HepG2 (cell line): Measurements from ENCODE around the gene ACP1. TPM values are rescaled to one million over a fixed set of nuclear protein-coding genes. Genes with fewer than 3 reads are reported as not detected.
A peak's percentile ranks its signal among the peaks of the same experiment; 100 is the strongest.

Experiments
- FLYWCH1 ChIP-seq: sonication (generic); formaldehyde crosslinking; IDR thresholded peaks from 2 replicates; pipeline ENCODE4 v1.8.1; 2023; ENCODE audit warnings: mild to moderate bottlenecking, missing genetic modification reagents
- FOXM1 ChIP-seq: sonication (generic); formaldehyde crosslinking; IDR thresholded peaks from 2 replicates; pipeline ENCODE4 v1.5.0; 2020; ENCODE audit warnings: missing genetic modification reagents
- HNRNPLL ChIP-seq: fragments of 200-400 bp; formaldehyde crosslinking; IDR thresholded peaks from 2 replicates; pipeline ENCODE4 v1.6.1; 2017; ENCODE audit warnings: mild to moderate bottlenecking, low read depth, low read length; ENCODE audit not compliant: poor library complexity, severe bottlenecking
- ISX ChIP-seq: sonication (generic); formaldehyde crosslinking; conservative IDR thresholded peaks from 2 replicates; pipeline ENCODE4 v1.5.0; 2020; ENCODE audit warnings: missing genetic modification reagents
- KDM3A ChIP-seq: IDR thresholded peaks from 2 replicates; pipeline ENCODE4 v1.6.1; 2018; ENCODE audit warnings: low read depth, missing compliant biosample characterization
- MATR3 ChIP-seq: sonication (generic); formaldehyde crosslinking; IDR thresholded peaks from 2 replicates; pipeline ENCODE4 v1.4.0; 2020; ENCODE audit warnings: missing genetic modification reagents
- MED1 ChIP-seq: sonication (generic); formaldehyde crosslinking; IDR thresholded peaks from 2 replicates; pipeline ENCODE4 v1.4.0; 2020; ENCODE audit warnings: missing genetic modification reagents
- MXI1 ChIP-seq: IDR thresholded peaks from 3 replicates; pipeline ENCODE4 v1.6.1; 2012; ENCODE audit warnings: low read depth, low read length, inconsistent platforms, borderline replicate concordance
- PAXIP1 ChIP-seq: sonication (generic); formaldehyde crosslinking; conservative IDR thresholded peaks from 2 replicates; pipeline ENCODE4 v1.4.0; 2020; ENCODE audit warnings: mild to moderate bottlenecking, missing genetic modification reagents, moderate library complexity
- ZNF10 ChIP-seq: sonication (generic); formaldehyde crosslinking; IDR thresholded peaks from 2 replicates; pipeline ENCODE4 v1.4.0; 2020; ENCODE audit warnings: mild to moderate bottlenecking, low read depth, missing genetic modification reagents, borderline replicate concordance
- ZNF263 ChIP-seq: sonication (generic); formaldehyde crosslinking; IDR thresholded peaks from 2 replicates; pipeline ENCODE4 v1.4.0; 2020; ENCODE audit warnings: missing genetic modification reagents
- ZNF281 ChIP-seq: sonication (generic); formaldehyde crosslinking; IDR thresholded peaks from 2 replicates; pipeline ENCODE4 v1.4.0; 2020; ENCODE audit warnings: missing genetic modification reagents, borderline replicate concordance
- ZNF343 ChIP-seq: sonication (generic); formaldehyde crosslinking; IDR thresholded peaks from 2 replicates; pipeline ENCODE4 v1.4.0; 2020; ENCODE audit warnings: mild to moderate bottlenecking, missing genetic modification reagents
- ZNF558 ChIP-seq: sonication (generic); formaldehyde crosslinking; IDR thresholded peaks from 2 replicates; pipeline ENCODE4 v1.9.0; 2022; ENCODE audit warnings: mild to moderate bottlenecking, missing genetic modification reagents, borderline replicate concordance
- ZNF740 ChIP-seq: sonication (generic); formaldehyde crosslinking; IDR thresholded peaks from 2 replicates; pipeline ENCODE4 v1.4.0; 2020; ENCODE audit warnings: missing genetic modification reagents
- ZNF841 ChIP-seq: sonication (generic); formaldehyde crosslinking; IDR thresholded peaks from 2 replicates; pipeline ENCODE4 v1.8.1; 2023; ENCODE audit warnings: missing genetic modification reagents, borderline replicate concordance
- polyA plus RNA-seq, 8 experiments: library from polyadenylated mRNA; depleted of rRNA in 3 of 8; stranded (reverse) in 7 of 8; unstranded in 1 of 8; fragments of >200 nt; fragmentation: Illumina TruSeq in 4 of 8; extraction: Trizol in 4 of 8; gene quantifications; 2 replicates each; pipeline versions ENCODE4 v1.2.1 to v1.2.3, GENCODE V29; 2011 to 2016; ENCODE audit warnings: low read depth in 4 of 8, missing spikeins in 1 of 8, mixed read lengths in 1 of 8; ENCODE audit not compliant: insufficient read depth in 1 of 8
- total RNA-seq, 5 experiments: library from RNA; depleted of rRNA; stranded (reverse); fragments of >200 nt; fragmentation: Illumina TruSeq; extraction: Trizol; gene quantifications; 2 replicates each; pipeline ENCODE4 v1.2.3, GENCODE V29; 2016; ENCODE audit warnings: low read depth in 1 of 5
- TF ChIP-seq, protein P1 (sequence below): sonication (generic); formaldehyde crosslinking; IDR thresholded peaks from 2 replicates; pipeline ENCODE4 v1.4.0; 2020; ENCODE audit warnings: missing genetic modification reagents, borderline replicate concordance

Gene ACP1
- total and polyA plus RNA-seq, 2 of the 13 experiments (the other 11 are each of a cell fraction or from before 2014, with no cell fraction given), result 246 to 348 TPM

- TF ChIP-seq HNRNPLL, result peak; percentile 94
- TF ChIP-seq, protein P1, sequence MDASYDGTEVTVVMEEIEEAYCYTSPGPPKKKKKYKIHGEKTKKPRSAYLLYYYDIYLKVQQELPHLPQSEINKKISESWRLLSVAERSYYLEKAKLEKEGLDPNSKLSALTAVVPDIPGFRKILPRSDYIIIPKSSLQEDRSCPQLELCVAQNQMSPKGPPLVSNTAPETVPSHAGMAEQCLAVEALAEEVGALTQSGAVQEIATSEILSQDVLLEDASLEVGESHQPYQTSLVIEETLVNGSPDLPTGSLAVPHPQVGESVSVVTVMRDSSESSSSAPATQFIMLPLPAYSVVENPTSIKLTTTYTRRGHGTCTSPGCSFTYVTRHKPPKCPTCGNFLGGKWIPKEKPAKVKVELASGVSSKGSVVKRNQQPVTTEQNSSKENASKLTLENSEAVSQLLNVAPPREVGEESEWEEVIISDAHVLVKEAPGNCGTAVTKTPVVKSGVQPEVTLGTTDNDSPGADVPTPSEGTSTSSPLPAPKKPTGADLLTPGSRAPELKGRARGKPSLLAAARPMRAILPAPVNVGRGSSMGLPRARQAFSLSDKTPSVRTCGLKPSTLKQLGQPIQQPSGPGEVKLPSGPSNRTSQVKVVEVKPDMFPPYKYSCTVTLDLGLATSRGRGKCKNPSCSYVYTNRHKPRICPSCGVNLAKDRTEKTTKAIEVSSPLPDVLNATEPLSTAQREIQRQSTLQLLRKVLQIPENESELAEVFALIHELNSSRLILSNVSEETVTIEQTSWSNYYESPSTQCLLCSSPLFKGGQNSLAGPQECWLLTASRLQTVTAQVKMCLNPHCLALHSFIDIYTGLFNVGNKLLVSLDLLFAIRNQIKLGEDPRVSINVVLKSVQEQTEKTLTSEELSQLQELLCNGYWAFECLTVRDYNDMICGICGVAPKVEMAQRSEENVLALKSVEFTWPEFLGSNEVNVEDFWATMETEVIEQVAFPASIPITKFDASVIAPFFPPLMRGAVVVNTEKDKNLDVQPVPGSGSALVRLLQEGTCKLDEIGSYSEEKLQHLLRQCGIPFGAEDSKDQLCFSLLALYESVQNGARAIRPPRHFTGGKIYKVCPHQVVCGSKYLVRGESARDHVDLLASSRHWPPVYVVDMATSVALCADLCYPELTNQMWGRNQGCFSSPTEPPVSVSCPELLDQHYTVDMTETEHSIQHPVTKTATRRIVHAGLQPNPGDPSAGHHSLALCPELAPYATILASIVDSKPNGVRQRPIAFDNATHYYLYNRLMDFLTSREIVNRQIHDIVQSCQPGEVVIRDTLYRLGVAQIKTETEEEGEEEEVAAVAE (CRISPR knock-in tag), result 0 out of 2 replicates have a peak, but pooled peaks have one; percentile 9
- TF ChIP-seq MXI1, result peak; percentile 82; the same call in 2 of the 3 replicates
- TF ChIP-seq MED1, result peak; percentile 57
- peak; percentile 81; the same call in 1 of the 2 replicates for TF ChIP-seq ZNF558 (CRISPR knock-in tag)
- TF ChIP-seq ZNF10, result no peak
- TF ChIP-seq ZNF343, result no peak; the same call in 1 of the 2 replicates
- TF ChIP-seq MATR3, result no peak
- TF ChIP-seq FOXM1 (CRISPR knock-in tag), result no peak
- no peak for TF ChIP-seq ZNF281 (CRISPR knock-in tag)
- TF ChIP-seq ZNF740, result no peak
- TF ChIP-seq KDM3A (CRISPR knock-in tag), result no peak; the same call in 1 of the 2 replicates
- 0 out of 2 replicates have a peak, but pooled peaks have one; percentile 5 for TF ChIP-seq ZNF841
- TF ChIP-seq PAXIP1, result peak; percentile 26; the same call in 1 of the 2 replicates
- no peak for TF ChIP-seq ISX (CRISPR knock-in tag)
- no peak for TF ChIP-seq FLYWCH1 (CRISPR knock-in tag)
- TF ChIP-seq ZNF263 (CRISPR knock-in tag), result 0 out of 2 replicates have a peak, but pooled peaks have one; percentile 42
Measured at GRCh38 chr2:264493-265468, at the start of gene ACP1 (continued).
